H1 (cell line): ENCODE data around the gene TNRC6C. TPM values are rescaled to one million over a fixed set of nuclear protein-coding genes. Genes with fewer than 3 reads are reported as not detected.

Source experiments
- CTCF ChIA-PET: fragments of 300-600 bp; sonication (Branson Sonifier 250); formaldehyde crosslinking; loops from one replicate; lab custom pipeline; 2021; ENCODE audit not compliant: partially characterized antibody; lab: Charles Lee
- POLR2A ChIA-PET: fragments of 300-600 bp; sonication (Branson Sonifier 250); formaldehyde crosslinking; loops from one replicate; lab custom pipeline; 2021; ENCODE audit warnings: inconsistent platforms; ENCODE audit not compliant: partially characterized antibody; lab: Charles Lee
- DNase-seq, 2 experiments: peaks; one replicate each; pipeline versions ENCODE4 v3.0.0 to v3.0.0-alpha.2; 2010 to 2022; ENCODE audit warnings: low spot score in 2 of 2, low read depth in 1 of 2, mixed read lengths in 1 of 2
- FAIRE-seq: peaks from 2 replicates; lab custom pipeline; 2011; peaks lifted over from hg19 to GRCh38; lab: Jason Lieb, UNC
- H2AFZ ChIP-seq: 2 replicates; pipeline ENCODE4 v1.8.1; 2012; ENCODE audit warnings: low read length, inconsistent platforms
- H2AK5ac ChIP-seq: 2 replicates; pipeline ENCODE4 v1.6.1; 2013; ENCODE audit warnings: low read depth, low read length
- H2BK120ac ChIP-seq: replicated peaks from 2 replicates; pipeline ENCODE3; 2013; ENCODE audit warnings: low read depth, low read length, inconsistent platforms
- H2BK12ac ChIP-seq: 2 replicates; pipeline ENCODE4 v1.6.1; 2013; ENCODE audit warnings: low read depth, low read length
- H2BK15ac ChIP-seq: 2 replicates; pipeline ENCODE4 v1.6.1; 2013; ENCODE audit warnings: low read length
- H2BK20ac ChIP-seq: 2 replicates; pipeline ENCODE4 v1.6.1; 2013; ENCODE audit warnings: low read length
- H2BK5ac ChIP-seq: 2 replicates; pipeline ENCODE4 v1.6.1; 2013; ENCODE audit warnings: low read depth, low read length
- H3K14ac ChIP-seq: 2 replicates; pipeline ENCODE4 v1.6.1; 2013; ENCODE audit warnings: inconsistent platforms; ENCODE audit not compliant: insufficient read length
- H3K18ac ChIP-seq: 2 replicates; pipeline ENCODE4 v1.6.1; 2013; ENCODE audit warnings: low read length; ENCODE audit errors: extremely low read depth
- H3K23ac ChIP-seq: 2 replicates; pipeline ENCODE4 v1.6.1; 2013; ENCODE audit warnings: inconsistent platforms; ENCODE audit not compliant: insufficient read length
- H3K23me2 ChIP-seq: 2 replicates; pipeline ENCODE4 v1.6.1; 2013; ENCODE audit warnings: low read depth, low read length
- H3K27ac ChIP-seq: 2 replicates; pipeline ENCODE4 v1.6.1; 2011; ENCODE audit warnings: low read depth, low read length, inconsistent platforms
- H3K27me3 ChIP-seq, 4 experiments: replicated peaks in 1 of 4; 1 replicate in 1 of 4; 2 replicates in 3 of 4; pipeline versions ENCODE4 v1.6.1 to v1.8.1; 2011 to 2013; ENCODE audit warnings: low read length in 3 of 4, mild to moderate bottlenecking in 3 of 4, inconsistent platforms in 2 of 4, mixed read lengths in 2 of 4, moderate library complexity in 1 of 4; ENCODE audit not compliant: control insufficient read depth in 3 of 4, insufficient read depth in 3 of 4; ENCODE audit errors: extremely low read depth in 1 of 4
- H3K36me3 ChIP-seq, 4 experiments: 2 replicates each; pipeline versions ENCODE4 v1.6.1 to v1.8.1; 2011 to 2013; ENCODE audit warnings: mild to moderate bottlenecking in 4 of 4, low read length in 3 of 4, moderate library complexity in 2 of 4, control low read depth in 1 of 4, inconsistent platforms in 1 of 4; ENCODE audit not compliant: insufficient read depth in 4 of 4, control insufficient read depth in 2 of 4
- H3K4ac ChIP-seq: replicated peaks from 2 replicates; pipeline ENCODE3; 2013; ENCODE audit warnings: low read length, low read depth, mixed read lengths, inconsistent platforms; ENCODE audit not compliant: insufficient read length
- H3K4me1 ChIP-seq, 4 experiments: replicated peaks in 1 of 4; 1 replicate in 1 of 4; 2 replicates in 3 of 4; pipeline versions ENCODE4 v1.6.1 to v1.8.1; 2011 to 2013; ENCODE audit warnings: low read length in 3 of 4, inconsistent platforms in 2 of 4, mixed read lengths in 1 of 4; ENCODE audit not compliant: insufficient read depth in 4 of 4, control insufficient read depth in 3 of 4
- H3K4me2 ChIP-seq, 2 experiments: 2 replicates each; pipeline versions ENCODE4 v1.6.1 to v1.8.1; 2011 to 2013; ENCODE audit warnings: low read depth in 2 of 2, low read length in 2 of 2, control low read depth in 1 of 2, inconsistent platforms in 1 of 2, mild to moderate bottlenecking in 1 of 2; ENCODE audit not compliant: insufficient read depth in 1 of 2
- H3K4me3 ChIP-seq, 4 experiments: fragments of 200-600, 300-600 bp in 1 of 4; sonication (generic), shearing (Covaris generic), sonication (Bioruptor Twin) in 1 of 4; 2 replicates each; pipeline versions ENCODE4 v1.5.1 to v1.8.1; 2011 to 2016; ENCODE audit warnings: low read length in 4 of 4, low read depth in 3 of 4, control low read depth in 2 of 4, inconsistent platforms in 2 of 4, mild to moderate bottlenecking in 2 of 4, mixed read lengths in 1 of 4, moderate library complexity in 1 of 4; ENCODE audit not compliant: insufficient read depth in 2 of 4; ENCODE audit errors: extremely low read depth in 1 of 4
- H3K56ac ChIP-seq: replicated peaks from 2 replicates; pipeline ENCODE3; 2013; ENCODE audit warnings: low read depth, mild to moderate bottlenecking, mixed read lengths, low read length, inconsistent platforms; ENCODE audit not compliant: insufficient read length
- H3K79me1 ChIP-seq: 2 replicates; pipeline ENCODE4 v1.6.1; 2013; ENCODE audit warnings: low read depth, low read length, control low read depth
- H3K79me2 ChIP-seq, 2 experiments: 2 replicates each; pipeline versions ENCODE4 v1.6.1 to v1.8.1; 2012 to 2013; ENCODE audit warnings: low read length in 2 of 2, mild to moderate bottlenecking in 2 of 2, inconsistent platforms in 1 of 2; ENCODE audit not compliant: insufficient read depth in 2 of 2, control insufficient read depth in 1 of 2
- H3K9ac ChIP-seq, 4 experiments: replicated peaks in 1 of 4; 1 replicate in 1 of 4; 2 replicates in 3 of 4; pipeline versions ENCODE4 v1.6.1 to v1.8.1; 2011 to 2013; ENCODE audit warnings: low read depth in 3 of 4, low read length in 3 of 4, control low read depth in 2 of 4, mild to moderate bottlenecking in 2 of 4, moderate library complexity in 2 of 4, inconsistent platforms in 1 of 4; ENCODE audit errors: extremely low read depth in 1 of 4
- H3K9me3 ChIP-seq, 2 experiments: 2 replicates each; pipeline versions ENCODE4 v1.6.1 to v1.8.1; 2012 to 2013; ENCODE audit warnings: mild to moderate bottlenecking in 2 of 2, moderate library complexity in 2 of 2, control low read depth in 1 of 2, inconsistent platforms in 1 of 2, low read depth in 1 of 2, low read length in 1 of 2, mixed read lengths in 1 of 2; ENCODE audit not compliant: insufficient read depth in 2 of 2
- H4K20me1 ChIP-seq, 2 experiments: replicated peaks in 1 of 2; 2 replicates each; pipeline versions ENCODE3 to v1.8.1; 2011 to 2013; ENCODE audit warnings: inconsistent platforms in 2 of 2, low read length in 2 of 2, mild to moderate bottlenecking in 1 of 2; ENCODE audit not compliant: insufficient read depth in 2 of 2, control insufficient read depth in 1 of 2
- H4K5ac ChIP-seq: 2 replicates; pipeline ENCODE4 v1.6.1; 2013; ENCODE audit warnings: low read length, low read depth, mixed read lengths, inconsistent platforms; ENCODE audit not compliant: insufficient read length
- H4K8ac ChIP-seq: 2 replicates; pipeline ENCODE4 v1.8.0; 2013; ENCODE audit warnings: mild to moderate bottlenecking, moderate library complexity, low read length, inconsistent platforms; ENCODE audit not compliant: insufficient read depth; ENCODE audit errors: extremely low read depth
- H4K91ac ChIP-seq: replicated peaks from 2 replicates; pipeline ENCODE3; 2013; ENCODE audit warnings: low read length, mixed read lengths, inconsistent platforms; ENCODE audit not compliant: insufficient read length
- BACH1 ChIP-seq: IDR thresholded peaks from 2 replicates; pipeline ENCODE4 v1.6.1; 2012; ENCODE audit warnings: low read length, improper control_type of control experiment
- CHD1 ChIP-seq: IDR thresholded peaks from 2 replicates; pipeline ENCODE4 v1.6.1; 2012; ENCODE audit warnings: low read depth, low read length, improper control_type of control experiment
- CREB1 ChIP-seq: IDR thresholded peaks from 2 replicates; pipeline ENCODE4 v1.6.1; 2012; ENCODE audit warnings: inconsistent platforms
- EGR1 ChIP-seq: IDR thresholded peaks from 2 replicates; pipeline ENCODE4 v1.6.1; 2011; ENCODE audit warnings: low read depth, low read length, borderline replicate concordance
- JUN ChIP-seq: IDR thresholded peaks from 2 replicates; pipeline ENCODE4 v1.6.1; 2011; ENCODE audit warnings: low read depth, mild to moderate bottlenecking, improper control_type of control experiment, low read length
- KDM1A ChIP-seq: fragments of 200-600, 300-600 bp; sonication (generic); IDR thresholded peaks from 2 replicates; pipeline ENCODE4 v1.7.1; 2016; ENCODE audit warnings: mild to moderate bottlenecking, low read length, borderline replicate concordance
- NRF1 ChIP-seq: IDR thresholded peaks from 2 replicates; pipeline ENCODE4 v1.6.1; 2011; ENCODE audit warnings: mild to moderate bottlenecking, low read depth, low read length, improper control_type of control experiment
- POLR2AphosphoS5 ChIP-seq: IDR thresholded peaks from 2 replicates; pipeline ENCODE4 v1.6.1; 2011; ENCODE audit warnings: low read depth, low read length
- SAP30 ChIP-seq: fragments of 300-600 bp; sonication (generic); IDR thresholded peaks from 2 replicates; pipeline ENCODE4 v1.7.1; 2012; ENCODE audit warnings: low read length, moderate library complexity, mild to moderate bottlenecking, inconsistent platforms; ENCODE audit not compliant: insufficient read depth, insufficient replicate concordance
- SRF ChIP-seq: IDR thresholded peaks from 2 replicates; pipeline ENCODE4 v1.6.1; 2011; ENCODE audit warnings: mild to moderate bottlenecking, low read depth, low read length, moderate library complexity
- TAF7 ChIP-seq: optimal IDR thresholded peaks from 2 replicates; pipeline ENCODE3; 2011; ENCODE audit warnings: low read depth, mild to moderate bottlenecking, inconsistent platforms, low read length, moderate library complexity, borderline replicate concordance
- WGBS, 2 experiments: shearing (Covaris generic) in 1 of 2; methylation state at CpG; one replicate each; pipeline versions ENCODE4 v1.1.6 to v1.1.7; 2013 to 2015; ENCODE audit warnings: low lambda C conversion rate in 2 of 2, mixed read lengths in 2 of 2, inconsistent platforms in 1 of 2, low coverage in 1 of 2, missing lambda C conversion rate in 1 of 2; ENCODE audit not compliant: insufficient replicate concordance in 2 of 2, insufficient coverage in 1 of 2, insufficient read length in 1 of 2; ENCODE audit errors: extremely low coverage in 1 of 2, missing lambda C conversion rate in 1 of 2; 5-methylcytosine and 5-hydroxymethylcytosine counted together
- polyA plus RNA-seq, 7 experiments: library from polyadenylated mRNA; depleted of rRNA in 3 of 7; stranded (reverse) in 5 of 7; unstranded in 2 of 7; fragments of >200 nt in 5 of 7; fragments of 200-250 nt in 2 of 7; gene quantifications; 1 replicate in 5 of 7; 2 replicates in 1 of 7; 4 replicates in 1 of 7; pipeline versions ENCODE4 v1.2.1 to v1.2.3, GENCODE V29; 2011 to 2013; ENCODE audit warnings: missing spikeins in 2 of 7, mixed read lengths in 2 of 7
- total RNA-seq: library from RNA; stranded (reverse); fragmentation: NEBNext Ultra II Directional; extraction: Animal tissue kit (Norgen Biotek cat#: 25700); gene quantifications from 2 replicates; pipeline ENCODE4 v1.2.1, GENCODE V29; 2021

The TNRC6C gene
- total and polyA plus RNA-seq, 2 of the 8 experiments (the other 6 are each of a cell fraction or from before 2014, with no cell fraction given): 2.8 to 28.9 TPM

DNA sequence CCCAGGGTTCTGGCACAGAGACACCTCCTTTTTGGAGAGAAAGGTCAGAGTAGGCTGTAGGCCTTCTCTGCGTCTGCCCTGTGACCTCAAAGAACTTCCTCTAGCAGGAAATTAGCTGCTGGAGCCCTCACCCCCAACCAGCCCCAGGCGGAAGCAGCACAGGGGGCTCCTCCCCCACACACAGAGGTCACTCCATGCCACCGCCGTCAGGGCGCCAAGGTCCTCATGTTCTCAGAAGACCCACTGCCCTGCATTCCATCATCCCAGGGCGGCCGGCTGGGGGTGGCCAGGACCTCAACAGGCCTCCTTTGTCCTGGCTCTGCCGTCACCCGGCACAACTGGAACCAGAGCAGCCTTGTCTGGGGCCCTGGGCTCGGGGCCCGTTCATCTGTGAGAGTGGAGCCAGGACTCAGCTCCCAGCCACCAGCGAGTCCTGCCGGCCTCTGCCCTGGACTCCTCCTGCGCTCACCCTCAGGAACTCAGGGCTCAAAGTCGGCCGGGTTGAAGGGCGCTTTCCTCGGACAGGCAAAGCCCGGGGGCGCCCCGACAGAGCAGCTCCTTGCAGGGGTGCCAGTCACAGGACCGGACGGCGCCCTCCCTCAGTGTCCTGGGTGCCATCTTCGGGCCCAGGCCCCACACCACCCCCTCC is 168.9 kb downstream of the TNRC6C start:
- FAIRE-seq (no peak), DNase-seq (no peak)
- Histone ChIP-seq H4K91ac (peak overlapping the region; percentile 92), H2AK5ac (peak overlapping the region; percentile 56; the same call in 1 of the 2 replicates), H4K5ac (peak overlapping the region; percentile 39), H3K4me2 (peak overlapping the region; percentile 56 to 90), H2AFZ (no peak overlapping the region), H3K14ac (no peak overlapping the region), H3K4ac (peak overlapping the region; percentile 95), H3K9ac (peak overlapping the region in 2 of 4 experiments; percentile 45 to 55; a peak in 4 of 7 replicates), H4K8ac (0 out of 2 replicates have a peak overlapping the region, but pooled peaks have one; percentile 4), H3K18ac (peak overlapping the region; percentile 48), H3K79me1 (peaks cover 3% of the 10 kb centered on the region), H3K4me1 (peaks cover 0 to 27% (median 17%) of the 10 kb centered on the region in 4 experiments; a peak in 6 of 7 replicates), H2BK5ac (peak overlapping the region; percentile 55; the same call in 1 of the 2 replicates), H3K27ac (no peak overlapping the region; the same call in 1 of the 2 replicates), H2BK20ac (no peak overlapping the region), H3K79me2 (no peaks in the 10 kb centered on the region), H3K56ac (peak overlapping the region; percentile 59), H2BK15ac (no peak overlapping the region), H4K20me1 (peaks cover 2 to 14% of the 10 kb centered on the region in 2 experiments), H2BK120ac (no peak overlapping the region), H2BK12ac (peak overlapping the region; percentile 50; the same call in 1 of the 2 replicates), H3K36me3 (peaks cover 2 to 24% (median 12%) of the 10 kb centered on the region in 4 experiments; a peak in 5 of 8 replicates), H3K23me2 (peaks cover 14% of the 10 kb centered on the region), H3K27me3 (peaks cover 0 to 9% (median 7%) of the 10 kb centered on the region in 4 experiments; a peak in 5 of 7 replicates), H3K9me3 (no peaks in the 10 kb centered on the region), H3K23ac (no peak overlapping the region), H3K4me3 (peak overlapping the region; percentile 62 to 94 (median 70))
- TF ChIP-seq POLR2AphosphoS5: no peak
- no peak for TF ChIP-seq CREB1
- no peak for TF ChIP-seq TAF7
- no peak for TF ChIP-seq NRF1
- no peak for TF ChIP-seq BACH1
- no peak for TF ChIP-seq JUN
- no peak for TF ChIP-seq EGR1
- no peak for TF ChIP-seq SRF
- no peak for TF ChIP-seq CHD1
- no peak for TF ChIP-seq KDM1A
- no peak for TF ChIP-seq SAP30
- ChIA-PET POLR2A (interaction anchor here (0.7 to 2.8 kb wide), 14 partner anchors 11 to 169 kb away, joined by 3 to 16 read pairs (median 6); partner anchors contain the start of genes AFMID, TK1 and TNRC6C), CTCF (interaction anchor here (0.6 to 11.4 kb wide), 16 partner anchors 9 to 1230 kb away, joined by 3 to 122 read pairs (median 4); partner anchors contain the start of genes AFMID and TK1)
- WGBS, 2 experiments: 30% methylated on average over 19 of the region's 25 CpGs; no CpG with 5 or more reads in 1 of the 2 experiments
